Hepatocyte (in vitro differentiated cells): ENCODE measurements around the gene EHBP1.

Experiments used
- EZH2 ChIP-seq: fragments of 200-600 bp; sonication (generic); IDR thresholded peaks from 2 replicates; pipeline ENCODE4 v1.6.1; 2016; ENCODE audit warnings: antibody characterized with exemption, mild to moderate bottlenecking, borderline replicate concordance
- EZH2phosphoT487 ChIP-seq: fragments of 200-600 bp; sonication (generic); IDR thresholded peaks from one replicate; pipeline ENCODE4 v1.6.1; 2018; ENCODE audit warnings: antibody characterized with exemption, mild to moderate bottlenecking, low read depth, moderate library complexity; ENCODE audit not compliant: unreplicated experiment, severe bottlenecking
- TF ChIP-seq, protein P1 (sequence below): fragments of 200-600 bp; sonication (generic); IDR thresholded peaks from 2 replicates; pipeline ENCODE4 v1.5.1; 2016; ENCODE audit warnings: antibody characterized with exemption, mild to moderate bottlenecking; ENCODE audit not compliant: poor library complexity

DNA sequence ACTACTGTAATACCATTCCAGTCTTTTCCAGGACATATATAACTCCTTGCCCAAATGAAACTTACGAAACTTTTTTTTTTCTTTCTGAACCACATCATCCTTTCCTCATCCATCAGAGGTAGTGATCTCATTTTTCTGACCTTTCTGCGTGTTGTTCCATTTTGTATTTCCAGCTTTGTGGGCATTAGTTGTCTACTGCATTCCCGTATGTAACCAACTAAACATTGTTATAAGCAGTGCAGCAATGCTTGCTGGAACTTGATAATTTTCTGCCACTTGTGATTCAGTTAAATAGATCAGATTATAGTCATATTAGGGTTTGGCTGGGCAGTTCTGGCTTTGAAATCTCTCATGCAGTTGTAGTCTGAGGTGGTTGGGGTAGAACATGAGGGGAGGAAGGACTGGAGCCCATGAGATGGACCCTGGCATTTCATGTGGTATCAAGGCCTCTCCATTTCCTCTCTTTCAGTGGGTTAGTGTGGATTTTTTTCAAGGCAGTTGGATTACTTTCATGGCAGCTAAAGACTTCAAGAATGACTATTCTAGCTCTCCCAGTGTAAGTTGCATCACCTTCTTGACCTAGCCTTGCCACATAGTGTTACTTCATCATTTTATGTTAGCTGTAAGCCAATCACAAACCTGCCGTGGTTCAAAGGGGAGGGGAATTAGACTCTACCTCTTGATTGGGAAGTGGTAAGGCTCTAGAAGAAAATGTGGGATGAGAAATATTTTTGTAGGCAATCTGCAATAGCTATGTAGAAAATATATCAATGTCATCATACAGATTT, 80.5 kb downstream of the EHBP1 start:
- TF ChIP-seq, protein P1, sequence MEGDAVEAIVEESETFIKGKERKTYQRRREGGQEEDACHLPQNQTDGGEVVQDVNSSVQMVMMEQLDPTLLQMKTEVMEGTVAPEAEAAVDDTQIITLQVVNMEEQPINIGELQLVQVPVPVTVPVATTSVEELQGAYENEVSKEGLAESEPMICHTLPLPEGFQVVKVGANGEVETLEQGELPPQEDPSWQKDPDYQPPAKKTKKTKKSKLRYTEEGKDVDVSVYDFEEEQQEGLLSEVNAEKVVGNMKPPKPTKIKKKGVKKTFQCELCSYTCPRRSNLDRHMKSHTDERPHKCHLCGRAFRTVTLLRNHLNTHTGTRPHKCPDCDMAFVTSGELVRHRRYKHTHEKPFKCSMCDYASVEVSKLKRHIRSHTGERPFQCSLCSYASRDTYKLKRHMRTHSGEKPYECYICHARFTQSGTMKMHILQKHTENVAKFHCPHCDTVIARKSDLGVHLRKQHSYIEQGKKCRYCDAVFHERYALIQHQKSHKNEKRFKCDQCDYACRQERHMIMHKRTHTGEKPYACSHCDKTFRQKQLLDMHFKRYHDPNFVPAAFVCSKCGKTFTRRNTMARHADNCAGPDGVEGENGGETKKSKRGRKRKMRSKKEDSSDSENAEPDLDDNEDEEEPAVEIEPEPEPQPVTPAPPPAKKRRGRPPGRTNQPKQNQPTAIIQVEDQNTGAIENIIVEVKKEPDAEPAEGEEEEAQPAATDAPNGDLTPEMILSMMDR, result no peak
- TF ChIP-seq EZH2phosphoT487 (no peak), EZH2 (no peak)
